ENCODE data around the gene EFHC2. TPM values are rescaled to one million over a fixed set of nuclear protein-coding genes. Genes with fewer than 3 reads are reported as not detected.

Gene EFHC2
- polyA plus RNA-seq, 1 donor from 2014 or later: 0.22 TPM

DNA sequence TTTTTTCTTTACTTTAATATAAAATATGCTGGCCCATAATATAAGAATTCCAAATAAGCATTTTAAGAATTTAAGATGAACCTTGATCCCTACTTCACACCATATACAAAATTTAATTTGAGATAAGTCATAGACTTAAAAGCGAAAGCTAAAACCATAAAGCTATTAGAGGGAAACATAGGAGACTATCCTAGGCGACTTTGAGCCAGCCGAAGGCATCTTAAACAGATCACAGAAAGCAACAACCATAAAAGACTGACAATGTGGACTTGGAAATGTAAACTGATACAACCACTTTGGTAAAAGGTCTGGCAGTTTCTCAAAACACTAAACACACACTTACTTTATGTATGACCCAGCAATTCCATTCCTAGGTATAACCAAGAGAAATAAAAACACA is 125.0 kb downstream of the EFHC2 start:
- Histone ChIP-seq H3K27me3 (ENCODE audit: insufficient read depth, low read depth, low read length) (no peaks in the 10 kb centered on the region), H3K9ac (ENCODE audit: low read length) (no peak overlapping the region), H3K9me2 (ENCODE audit: insufficient read depth, low read length) (no peaks in the 10 kb centered on the region), H3K4me2 (ENCODE audit: low read length) (no peak overlapping the region), H3K9me3 (ENCODE audit: low read length) (no peaks in the 10 kb centered on the region), H3K79me2 (replicated peaks; ENCODE audit: insufficient read depth, low read length) (no peaks in the 10 kb centered on the region), H3F3A (ENCODE audit: insufficient read depth, low read length, poor library complexity, severe bottlenecking) (no peaks in the 10 kb centered on the region), H3K4me3 (ENCODE audit: low read length) (no peak overlapping the region), H3K36me3 (ENCODE audit: insufficient read depth, low read length) (no peaks in the 10 kb centered on the region), H4K20me1 (ENCODE audit: insufficient read depth) (no peaks in the 10 kb centered on the region), H3K27ac (ENCODE audit: low read length) (no peak overlapping the region), H2AFZ (ENCODE audit: low read depth, low read length) (no peak overlapping the region)
- no peak for TF ChIP-seq EP300 (conservative IDR thresholded peaks at IDR 0.05; ENCODE audit: poor library complexity, severe bottlenecking)
- TF ChIP-seq REST (IDR thresholded peaks at IDR 0.05; ENCODE audit: borderline replicate concordance): no peak
- no peak for TF ChIP-seq POLR2AphosphoS5 (IDR thresholded peaks at IDR 0.05)
- TF ChIP-seq, protein P1, sequence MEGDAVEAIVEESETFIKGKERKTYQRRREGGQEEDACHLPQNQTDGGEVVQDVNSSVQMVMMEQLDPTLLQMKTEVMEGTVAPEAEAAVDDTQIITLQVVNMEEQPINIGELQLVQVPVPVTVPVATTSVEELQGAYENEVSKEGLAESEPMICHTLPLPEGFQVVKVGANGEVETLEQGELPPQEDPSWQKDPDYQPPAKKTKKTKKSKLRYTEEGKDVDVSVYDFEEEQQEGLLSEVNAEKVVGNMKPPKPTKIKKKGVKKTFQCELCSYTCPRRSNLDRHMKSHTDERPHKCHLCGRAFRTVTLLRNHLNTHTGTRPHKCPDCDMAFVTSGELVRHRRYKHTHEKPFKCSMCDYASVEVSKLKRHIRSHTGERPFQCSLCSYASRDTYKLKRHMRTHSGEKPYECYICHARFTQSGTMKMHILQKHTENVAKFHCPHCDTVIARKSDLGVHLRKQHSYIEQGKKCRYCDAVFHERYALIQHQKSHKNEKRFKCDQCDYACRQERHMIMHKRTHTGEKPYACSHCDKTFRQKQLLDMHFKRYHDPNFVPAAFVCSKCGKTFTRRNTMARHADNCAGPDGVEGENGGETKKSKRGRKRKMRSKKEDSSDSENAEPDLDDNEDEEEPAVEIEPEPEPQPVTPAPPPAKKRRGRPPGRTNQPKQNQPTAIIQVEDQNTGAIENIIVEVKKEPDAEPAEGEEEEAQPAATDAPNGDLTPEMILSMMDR (IDR thresholded peaks at IDR 0.05; ENCODE audit: poor library complexity, severe bottlenecking): no peak
- TF ChIP-seq SMC3 (conservative IDR thresholded peaks at IDR 0.05; ENCODE audit: poor library complexity): no peak
- TF ChIP-seq RAD21 (conservative IDR thresholded peaks at IDR 0.05): no peak
- no peak for TF ChIP-seq MXI1 (conservative IDR thresholded peaks at IDR 0.05; ENCODE audit: poor library complexity, severe bottlenecking)
- TF ChIP-seq TAF1 (IDR thresholded peaks at IDR 0.05; ENCODE audit: low read depth): no peak
- no peak for TF ChIP-seq EZH2 (IDR thresholded peaks at IDR 0.05; ENCODE audit: borderline replicate concordance, insufficient read depth, low read length, poor library complexity, severe bottlenecking)

DNA sequence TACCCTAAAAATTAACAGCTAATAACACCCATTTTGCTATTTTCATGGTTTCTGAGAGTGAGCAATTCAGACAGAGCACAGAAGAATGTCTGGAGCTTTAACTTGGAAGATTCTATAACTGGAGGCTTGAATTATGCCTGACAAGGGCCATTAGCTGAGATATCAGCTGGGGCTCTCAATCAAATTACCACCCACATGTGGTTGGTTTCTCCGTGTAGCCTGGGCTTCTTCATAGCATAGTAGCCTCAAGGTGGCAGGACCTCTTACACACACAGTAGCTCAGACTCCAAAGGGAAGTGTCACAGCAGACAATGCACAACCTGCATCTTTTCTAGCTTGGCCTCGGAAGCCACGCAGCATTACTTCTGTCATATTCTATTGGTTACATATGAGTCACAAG is 127.3 kb downstream of the EFHC2 start:
- Histone ChIP-seq H3K27me3 (ENCODE audit: insufficient read depth, low read depth, low read length) (no peaks in the 10 kb centered on the region), H2AFZ (ENCODE audit: low read depth, low read length) (no peak overlapping the region), H3K9me3 (ENCODE audit: low read length) (no peaks in the 10 kb centered on the region), H3K27ac (ENCODE audit: low read length) (no peak overlapping the region), H3K4me2 (ENCODE audit: low read length) (no peak overlapping the region), H3K36me3 (ENCODE audit: insufficient read depth, low read length) (no peaks in the 10 kb centered on the region), H3K9me2 (ENCODE audit: insufficient read depth, low read length) (no peaks in the 10 kb centered on the region), H3K9ac (ENCODE audit: low read length) (no peak overlapping the region), H3K79me2 (replicated peaks; ENCODE audit: insufficient read depth, low read length) (no peaks in the 10 kb centered on the region), H4K20me1 (ENCODE audit: insufficient read depth) (no peaks in the 10 kb centered on the region), H3F3A (ENCODE audit: insufficient read depth, low read length, poor library complexity, severe bottlenecking) (no peaks in the 10 kb centered on the region), H3K4me3 (ENCODE audit: low read length) (no peak overlapping the region)
- TF ChIP-seq RAD21 (conservative IDR thresholded peaks at IDR 0.05): no peak
- TF ChIP-seq POLR2AphosphoS5 (IDR thresholded peaks at IDR 0.05): no peak
- TF ChIP-seq MXI1 (conservative IDR thresholded peaks at IDR 0.05; ENCODE audit: poor library complexity, severe bottlenecking): no peak
- TF ChIP-seq REST (IDR thresholded peaks at IDR 0.05; ENCODE audit: borderline replicate concordance): no peak
- no peak for TF ChIP-seq TAF1 (IDR thresholded peaks at IDR 0.05; ENCODE audit: low read depth)
- TF ChIP-seq, protein P1 (IDR thresholded peaks at IDR 0.05; ENCODE audit: poor library complexity, severe bottlenecking): no peak
- TF ChIP-seq EZH2 (IDR thresholded peaks at IDR 0.05; ENCODE audit: borderline replicate concordance, insufficient read depth, low read length, poor library complexity, severe bottlenecking): no peak
